ENCODE results near the gene SPATA19. TPM values are rescaled to one million over a fixed set of nuclear protein-coding genes. Genes with fewer than 3 reads are reported as not detected.
A peak's percentile ranks its signal among the peaks of the same experiment; 100 is the strongest.

SPATA19 gene
- total and polyA plus RNA-seq, 2 of the 13 experiments (the other 11 are each of a cell fraction or from before 2014, with no cell fraction given), result not detected

DNA sequence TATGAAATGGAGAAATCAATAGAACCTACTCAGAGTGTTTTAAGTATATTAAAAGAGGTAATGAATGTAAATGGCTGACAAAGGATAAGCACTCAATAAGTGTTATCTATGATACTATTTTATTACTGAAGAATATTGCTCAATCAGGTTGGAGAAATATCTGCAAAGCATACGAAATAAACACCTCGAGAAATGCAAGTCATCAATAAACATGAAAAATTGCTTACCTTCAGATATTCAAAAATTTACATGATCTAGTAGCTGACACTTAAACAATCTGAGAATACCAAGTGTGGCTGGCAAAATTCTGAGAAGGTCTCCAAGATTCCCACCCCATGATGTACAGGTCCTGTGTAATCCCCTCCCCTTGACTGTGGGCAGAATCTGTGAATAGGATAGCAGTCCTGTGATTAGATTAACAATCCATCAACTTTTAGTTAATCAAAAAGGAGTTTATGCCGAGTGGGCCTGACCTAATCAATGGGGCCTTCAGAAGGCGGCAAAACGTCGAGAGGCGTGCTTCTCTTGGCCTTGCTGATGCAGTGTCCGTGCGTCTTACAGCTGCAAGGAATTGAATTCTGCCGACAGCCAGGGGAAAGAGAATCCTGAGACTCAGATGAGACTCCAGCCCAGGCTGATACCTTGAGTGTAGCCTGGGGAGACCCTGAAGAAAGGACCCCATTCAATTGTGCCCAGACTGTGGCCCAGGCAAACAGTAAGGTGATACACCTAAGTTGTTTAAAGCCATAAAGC, 49.1 kb downstream of the SPATA19 start:
- ChIA-PET POLR2A (no interaction called here), CTCF (ENCODE audit: low intra/inter-chr PET ratio, low total read pairs) (no interaction called here)
- in situ Hi-C loops (cut with HindIII; ENCODE audit: extremely low pct_ligation_motif_present, low pct_unique_long_range_greater_than_20kb) (no loop called here), intact Hi-C loops (cut with micrococcal nuclease; ENCODE audit: unreplicated experiment) (no loop called here)
- Histone ChIP-seq H3K27me3 (ENCODE audit: control insufficient read depth in 1 of 2, insufficient read depth in 2 of 2, low read length in 2 of 2) (peaks cover 0 to 1% of the 10 kb centered on the region in 2 experiments; a peak in 1 of 5 replicates), H3K79me2 (ENCODE audit: insufficient read depth, low read length) (no peaks in the 10 kb centered on the region), H3K4me1 (ENCODE audit: insufficient read depth, low read length) (no peaks in the 10 kb centered on the region), H3K9me3 (ENCODE audit: low read length) (peaks cover 35% of the 10 kb centered on the region; the same call in 1 of the 2 replicates), H3K27ac (ENCODE audit: extremely low read length, insufficient read depth, low read length) (no peak overlapping the region), H3K4me2 (ENCODE audit: low read depth, low read length) (no peak overlapping the region), H4K20me1 (ENCODE audit: insufficient read depth, low read length) (no peaks in the 10 kb centered on the region), H3K4me3 (replicated peaks in 1 of 3; ENCODE audit: insufficient read depth in 1 of 3, low read depth in 2 of 3, low read length in 3 of 3) (no peak overlapping the region), H2AFZ (ENCODE audit: low read length) (no peak overlapping the region), H3K36me3 (replicated peaks in 1 of 2; ENCODE audit: control insufficient read depth in 1 of 2, insufficient read depth in 2 of 2, low read length in 2 of 2) (no peaks in the 10 kb centered on the region), H3K9ac (ENCODE audit: insufficient read depth, low read depth, low read length) (no peak overlapping the region)
- TF ChIP-seq MAFK (conservative IDR thresholded peaks at IDR 0.05 in 1 of 2, IDR thresholded peaks at IDR 0.05 in 1 of 2; ENCODE audit: low read length in 2 of 2), result peak; percentile 75 to 79
- TF ChIP-seq MAFG (CRISPR knock-in tag; IDR thresholded peaks at IDR 0.05), result no peak
- peak; percentile 84 for TF ChIP-seq MAFF (IDR thresholded peaks at IDR 0.05; ENCODE audit: low read depth, low read length)
- TF ChIP-seq ZNF230 (CRISPR knock-in tag; IDR thresholded peaks at IDR 0.05), result no peak
- TF ChIP-seq, protein P1, sequence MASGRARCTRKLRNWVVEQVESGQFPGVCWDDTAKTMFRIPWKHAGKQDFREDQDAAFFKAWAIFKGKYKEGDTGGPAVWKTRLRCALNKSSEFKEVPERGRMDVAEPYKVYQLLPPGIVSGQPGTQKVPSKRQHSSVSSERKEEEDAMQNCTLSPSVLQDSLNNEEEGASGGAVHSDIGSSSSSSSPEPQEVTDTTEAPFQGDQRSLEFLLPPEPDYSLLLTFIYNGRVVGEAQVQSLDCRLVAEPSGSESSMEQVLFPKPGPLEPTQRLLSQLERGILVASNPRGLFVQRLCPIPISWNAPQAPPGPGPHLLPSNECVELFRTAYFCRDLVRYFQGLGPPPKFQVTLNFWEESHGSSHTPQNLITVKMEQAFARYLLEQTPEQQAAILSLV (CRISPR knock-in tag; IDR thresholded peaks at IDR 0.05; ENCODE audit: borderline replicate concordance), result no peak
- no peak for TF ChIP-seq ZNF652 (CRISPR knock-in tag; IDR thresholded peaks at IDR 0.05; ENCODE audit: borderline replicate concordance, low read depth)
- TF ChIP-seq ZIK1 (CRISPR knock-in tag; IDR thresholded peaks at IDR 0.05; ENCODE audit: borderline replicate concordance, low read depth), result no peak
- FAIRE-seq (no peak), DNase-seq (ENCODE audit: low spot score) (no peak), ATAC-seq (no peak)
- WGBS (ENCODE audit: low lambda C conversion rate), result 7% methylated on average over 10 of the region's 10 CpGs
- no TSS peak for BruUV-seq (replicated peaks)

Measured in HepG2 (cell line).